ENCODE results near the gene RTEL1.
"Not testable (repeated sequence)": the region's sequence is repeated elsewhere in the genome, so short reads cannot be mapped to it uniquely, and the experiment has no call there.

Gene RTEL1

GRCh38 chr20:63664861-63665594, 6.9 kb downstream of the RTEL1 start:
- DNase-seq (ENCODE audit: low read depth in 2 of 2), result no peak

- no peak for DNase-seq (ENCODE audit: low read depth in 2 of 2)
Observed at GRCh38 chr20:63665708-63666107, 7.6 kb downstream of the RTEL1 start.

DNA sequence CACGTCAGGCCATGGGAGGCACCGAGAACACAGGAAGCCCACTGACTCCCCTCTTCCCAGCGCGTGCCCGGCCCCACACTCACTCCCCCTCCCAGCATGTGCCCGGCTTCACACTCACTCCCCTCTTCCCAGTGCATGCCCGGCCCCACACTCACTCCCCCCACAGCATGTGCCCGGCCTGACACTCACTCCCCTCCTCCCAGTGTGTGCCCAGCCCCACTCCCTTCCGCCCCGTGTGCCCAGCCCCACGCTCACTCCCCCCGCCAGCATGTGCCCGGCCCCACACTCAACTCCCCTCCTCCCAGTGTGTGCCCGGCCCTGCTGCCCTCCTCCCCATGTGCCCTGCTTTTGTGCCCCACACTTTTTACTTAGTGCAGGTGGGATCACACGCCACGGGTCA, 9.7 kb downstream of the RTEL1 start:
- no peak for DNase-seq (ENCODE audit: low read depth in 2 of 2)

DNA sequence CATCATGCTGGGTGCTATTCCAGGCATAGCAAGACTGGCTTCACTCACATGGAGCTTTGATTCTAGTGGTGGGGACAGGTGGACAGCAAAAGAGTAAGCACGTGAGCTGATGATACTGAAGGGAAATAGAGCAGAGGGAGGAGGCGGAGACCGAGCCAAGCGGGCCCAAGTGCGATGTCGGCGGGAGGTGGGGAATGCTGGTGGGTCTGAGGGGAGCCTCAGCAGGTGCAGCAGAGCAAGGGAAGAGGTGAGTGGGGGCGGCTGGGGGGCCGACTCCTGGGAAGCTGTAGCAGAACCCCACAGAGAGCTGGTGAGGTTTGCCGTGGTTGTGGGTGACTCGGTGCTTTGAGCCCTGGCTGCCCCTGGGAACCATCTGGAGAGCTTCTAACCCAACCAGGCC, 10.2 kb downstream of the RTEL1 start:
- DNase-seq (ENCODE audit: low read depth in 2 of 2), result no peak

GRCh38 chr20:63671695-63672094, 13.6 kb downstream of the RTEL1 start:
- not testable (repeated sequence) for DNase-seq (ENCODE audit: low read depth in 2 of 2)

DNA sequence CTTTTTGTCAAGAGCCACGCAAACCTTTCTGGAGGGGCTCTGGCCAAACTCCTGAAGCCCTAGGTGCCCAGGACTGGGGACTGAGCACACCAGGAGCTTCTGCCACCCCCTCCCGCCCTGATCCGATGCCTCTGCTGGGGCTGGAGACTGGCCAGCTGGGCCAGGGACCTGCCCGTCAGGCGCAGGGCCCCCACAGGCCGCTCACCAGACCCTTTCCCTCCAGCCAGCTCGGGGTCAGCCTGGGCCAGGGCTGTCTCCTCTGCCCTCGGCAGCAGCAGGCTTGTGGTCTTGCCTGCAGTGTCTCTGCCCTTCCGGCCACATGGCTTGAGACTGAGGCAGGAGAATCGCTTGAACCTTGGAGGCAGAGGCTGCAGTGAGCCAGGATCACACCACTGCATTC, 14.6 kb downstream of the RTEL1 start:
- no peak for DNase-seq (ENCODE audit: low read depth in 2 of 2)

- no peak for DNase-seq (ENCODE audit: low read depth in 2 of 2)
Observed at GRCh38 chr20:63673951-63674350, 15.8 kb downstream of the RTEL1 start.

DNA sequence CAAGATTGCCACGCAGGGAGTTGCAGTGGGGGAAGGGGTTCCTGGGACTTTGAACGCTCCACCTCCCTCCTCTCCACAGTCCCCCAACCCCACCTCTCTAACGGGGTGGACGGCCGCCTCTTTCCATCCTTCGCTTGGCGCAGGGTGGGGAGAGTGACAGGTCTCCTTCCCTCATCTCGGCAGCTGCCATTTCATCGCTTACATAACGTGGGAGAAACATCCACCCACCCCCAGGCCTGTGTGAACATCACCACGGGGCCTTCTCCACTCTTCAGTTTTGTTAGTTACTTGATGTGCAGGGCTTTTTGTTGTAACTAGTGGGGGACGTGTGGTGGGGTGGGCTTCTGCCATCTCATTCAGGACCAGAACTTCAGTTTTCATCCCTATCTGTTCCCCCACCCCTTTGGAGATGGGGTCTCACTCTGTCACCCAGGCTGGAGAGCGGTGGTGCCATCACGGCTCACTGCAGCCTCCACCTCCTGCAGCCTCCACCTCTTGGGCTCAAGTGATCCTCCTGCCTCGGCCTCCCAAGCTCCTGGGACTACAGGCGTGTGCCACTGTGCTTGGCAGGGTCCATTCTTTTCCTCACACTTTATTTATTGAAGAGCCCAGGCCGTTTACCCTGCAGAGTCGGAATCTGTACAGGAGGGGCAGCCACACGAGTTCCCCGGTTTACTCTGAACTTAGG, 17.7 kb downstream of the RTEL1 start:
- no peak for DNase-seq (ENCODE audit: low read depth in 2 of 2)

DNA sequence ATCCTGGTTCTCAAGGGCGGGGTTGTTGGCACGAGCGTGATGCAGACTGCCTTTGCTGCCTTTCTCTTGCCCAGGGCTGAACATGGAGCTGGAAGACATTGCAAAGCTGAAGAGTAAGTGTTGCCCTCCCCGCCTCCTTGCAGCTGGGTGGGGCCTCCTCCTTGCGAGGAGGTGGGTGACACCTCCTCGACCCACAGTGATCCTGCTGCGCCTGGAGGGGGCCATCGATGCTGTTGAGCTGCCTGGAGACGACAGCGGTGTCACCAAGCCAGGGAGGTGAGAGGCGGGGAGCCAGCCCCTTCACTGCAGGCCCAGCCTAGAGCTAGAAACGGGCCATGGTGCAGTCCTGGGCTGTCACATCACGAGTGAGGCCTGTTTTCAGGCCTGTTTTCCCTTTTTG, 20.0 kb downstream of the RTEL1 start:
- DNase-seq (ENCODE audit: low read depth in 2 of 2), result no peak

DNA sequence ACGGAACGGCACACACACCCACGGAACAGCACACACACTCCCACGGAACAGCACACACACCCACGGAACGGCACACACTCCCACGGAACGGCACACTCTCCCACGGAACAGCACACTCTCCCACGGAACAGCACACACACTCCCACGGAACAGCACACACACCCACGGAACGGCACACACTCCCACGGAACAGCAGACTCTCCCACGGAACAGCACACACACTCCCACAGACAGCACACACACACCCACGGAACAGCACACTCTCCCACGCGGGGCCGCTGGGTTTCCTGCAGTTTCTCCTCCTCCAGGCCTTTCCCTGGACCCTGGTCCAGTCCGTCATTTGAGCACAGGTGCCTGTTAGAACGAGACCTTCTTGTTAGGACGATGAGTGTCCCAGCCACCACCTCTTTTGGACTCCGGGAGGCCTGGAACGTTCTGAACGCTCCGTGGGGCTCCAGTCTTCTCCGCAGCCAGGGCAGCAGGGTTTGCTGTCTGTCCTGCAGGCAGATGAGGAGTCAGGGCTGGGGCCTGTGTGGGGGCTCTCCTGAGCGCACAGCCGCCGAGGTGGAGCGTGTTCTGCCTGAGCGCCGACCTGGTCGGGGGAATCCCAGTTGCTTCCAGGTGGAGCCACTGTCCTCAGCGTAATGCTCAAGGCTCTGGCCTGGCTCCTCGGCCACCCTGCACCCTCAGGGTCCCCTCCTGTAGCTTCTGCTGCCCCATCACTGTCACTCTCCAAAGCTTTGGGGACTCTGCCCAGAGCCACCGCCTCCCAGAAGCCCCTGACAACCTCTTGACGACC, 20.8 kb downstream of the RTEL1 start:
- no peak for DNase-seq (ENCODE audit: low read depth in 2 of 2)

- DNase-seq (ENCODE audit: low read depth in 2 of 2), result no peak
Observed at GRCh38 chr20:63679799-63680305, 21.7 kb downstream of the RTEL1 start.

GRCh38 chr20:63680427-63680826, 22.3 kb downstream of the RTEL1 start:
- no peak for DNase-seq (ENCODE audit: low read depth in 2 of 2)

DNA sequence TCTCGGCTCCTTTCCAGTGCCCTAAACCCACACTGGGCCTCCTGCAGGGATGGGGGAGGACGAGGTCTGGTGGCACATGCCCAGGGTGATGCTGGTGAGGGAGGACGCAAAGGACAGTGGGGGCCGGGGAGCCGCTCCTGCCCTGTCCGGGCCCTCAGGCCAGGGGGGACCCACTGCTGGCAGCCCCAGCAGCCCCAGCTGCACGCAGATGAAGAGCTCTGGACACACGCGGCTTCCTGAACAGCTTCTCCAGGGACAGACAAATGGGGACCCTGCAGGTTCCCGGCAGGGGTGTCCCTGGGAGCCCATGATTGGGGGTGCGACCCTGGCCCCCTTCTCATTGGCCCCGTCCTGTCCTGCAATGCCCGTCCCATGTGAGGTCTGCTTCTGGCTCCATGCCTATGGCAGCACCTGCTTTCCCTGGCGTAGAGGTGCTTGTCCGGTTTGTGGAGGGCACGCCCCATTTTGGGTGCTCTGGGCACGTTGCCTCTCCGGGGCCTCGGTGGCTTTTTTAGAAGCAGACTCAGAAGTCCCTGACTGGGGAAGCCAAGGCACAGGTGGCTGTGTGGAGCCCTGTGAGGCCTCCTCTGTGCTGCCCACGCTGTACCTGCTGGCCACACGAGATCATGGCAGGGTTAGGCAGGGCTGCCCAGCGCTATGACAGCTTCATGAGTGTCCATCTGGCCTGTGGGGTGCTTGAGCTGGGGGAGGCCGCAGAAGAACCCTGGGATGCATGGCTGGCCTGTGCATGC, 22.9 kb downstream of the RTEL1 start:
- no peak for DNase-seq (ENCODE audit: low read depth in 2 of 2)

DNA sequence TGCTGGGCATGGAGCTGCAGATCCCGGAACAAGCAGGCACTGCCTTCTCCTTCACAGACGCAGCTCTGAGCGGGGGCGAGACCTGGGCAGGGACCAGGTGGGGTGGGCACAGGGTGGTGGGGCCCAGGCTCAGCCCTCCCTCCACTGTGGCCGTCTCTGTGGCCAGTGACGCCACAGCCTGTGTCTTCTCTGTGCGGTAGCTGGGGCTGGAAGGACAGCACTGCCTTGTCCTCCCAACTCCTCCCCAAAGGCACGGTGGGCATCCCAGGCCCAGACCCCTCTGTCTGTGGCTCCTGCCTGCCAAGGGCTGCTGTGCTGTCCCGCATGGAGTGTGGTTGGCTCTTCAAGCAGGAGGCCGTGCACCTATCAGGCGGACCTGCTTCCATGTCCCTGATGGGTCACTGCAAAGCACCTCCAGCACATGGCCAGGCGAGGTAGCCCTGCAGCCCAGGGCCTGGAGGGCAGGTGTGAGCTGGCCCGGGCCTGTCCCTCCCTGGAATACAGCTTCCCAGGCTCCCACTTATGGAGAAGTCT, 23.6 kb downstream of the RTEL1 start:
- no peak for DNase-seq (ENCODE audit: low read depth in 2 of 2)

- no peak for DNase-seq (ENCODE audit: low read depth in 2 of 2)
Observed at GRCh38 chr20:63682384-63683139, 24.4 kb downstream of the RTEL1 start.

DNA sequence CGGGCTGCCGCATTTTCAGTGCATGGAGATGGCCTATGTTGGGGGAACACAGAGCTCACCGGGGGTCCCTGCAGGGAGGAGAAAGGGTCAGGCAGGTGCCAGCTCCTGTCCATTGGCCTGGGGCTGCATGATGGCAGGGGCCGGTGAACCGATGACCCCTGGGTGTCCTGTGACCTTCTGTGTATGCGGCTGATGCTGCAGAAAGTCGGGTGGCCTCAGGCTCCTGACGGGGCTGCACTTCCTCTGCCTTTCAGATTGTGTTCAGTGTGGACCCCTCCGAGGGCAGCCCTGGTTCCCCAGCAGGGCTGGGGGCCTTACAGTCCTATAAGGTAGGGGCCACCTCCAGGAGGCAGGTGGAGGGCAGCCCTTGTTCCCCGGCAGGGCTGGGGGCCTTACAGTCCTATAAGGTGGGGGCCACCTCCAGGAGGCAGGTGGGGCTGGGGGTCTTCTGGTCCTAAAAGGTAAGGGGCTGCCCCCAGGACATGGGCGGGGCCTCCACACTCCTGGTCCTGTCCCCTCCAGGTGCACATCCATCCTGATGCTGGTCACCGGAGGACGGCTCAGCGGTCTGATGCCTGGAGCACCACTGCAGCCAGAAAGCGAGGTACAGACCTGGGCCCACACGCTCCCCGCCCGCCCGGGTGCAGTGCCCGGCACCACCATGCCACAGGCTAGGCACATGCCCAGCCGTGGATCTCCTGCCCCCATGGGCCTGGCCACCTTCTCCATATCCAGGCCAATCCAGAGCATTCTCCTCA, 27.3 kb downstream of the RTEL1 start:
- no peak for DNase-seq (ENCODE audit: low read depth in 2 of 2)

GRCh38 chr20:63686094-63686491, 28.0 kb downstream of the RTEL1 start:
- no peak for DNase-seq (ENCODE audit: low read depth in 2 of 2)

GRCh38 chr20:63686492-63687321, 28.6 kb downstream of the RTEL1 start:
- peak; percentile 30 to 35 for DNase-seq (ENCODE audit: low read depth in 2 of 2)
